Measurements from ENCODE around the gene RIMKLB.

Gene RIMKLB

DNA sequence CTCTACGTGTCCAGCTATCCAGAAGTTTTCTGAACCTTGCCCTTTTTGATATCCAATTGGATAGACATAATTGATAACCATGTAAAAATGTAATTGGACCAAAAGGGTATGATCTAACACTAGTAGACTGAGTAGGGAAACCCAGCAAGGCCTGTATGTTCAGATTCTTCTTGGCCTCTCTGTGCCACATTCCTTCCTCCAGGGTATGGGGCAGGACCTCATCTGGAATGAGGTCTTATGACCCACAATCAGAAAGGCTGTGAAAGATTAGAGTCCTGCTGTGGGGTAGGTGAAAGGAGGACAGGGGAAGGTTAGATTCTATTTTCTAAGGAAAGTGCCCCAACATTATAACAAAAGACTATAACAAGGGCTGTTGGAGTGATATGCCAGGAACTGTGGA is 73.3 kb downstream of the RIMKLB start:
- H3K27ac ChIP-seq (ENCODE audit: low read depth, low read length, poor library complexity, severe bottlenecking) = peak overlapping the region; percentile 78
- no peaks in the 10 kb centered on the region for H3K9me3 ChIP-seq (ENCODE audit: low read length)
- no peak overlapping the region for H3K4me3 ChIP-seq (ENCODE audit: low read depth, low read length, poor library complexity, severe bottlenecking)
- no peaks in the 10 kb centered on the region for H4K20me1 ChIP-seq (ENCODE audit: insufficient read depth, low read length)
- peaks cover 55% of the 10 kb centered on the region; the same call in 1 of the 2 replicates for H3K36me3 ChIP-seq (ENCODE audit: insufficient read depth, low read length)
- no peak overlapping the region for H3K4me2 ChIP-seq (ENCODE audit: low read length)
- H3F3A ChIP-seq (ENCODE audit: insufficient read depth, low read length) = 0 out of 2 replicates have a peak, but pooled peaks cover 4% of the 10 kb centered on the region
- no peak for TF ChIP-seq EZH2 (IDR thresholded peaks at IDR 0.05; ENCODE audit: borderline replicate concordance, low read length)
- TF ChIP-seq, protein P1, sequence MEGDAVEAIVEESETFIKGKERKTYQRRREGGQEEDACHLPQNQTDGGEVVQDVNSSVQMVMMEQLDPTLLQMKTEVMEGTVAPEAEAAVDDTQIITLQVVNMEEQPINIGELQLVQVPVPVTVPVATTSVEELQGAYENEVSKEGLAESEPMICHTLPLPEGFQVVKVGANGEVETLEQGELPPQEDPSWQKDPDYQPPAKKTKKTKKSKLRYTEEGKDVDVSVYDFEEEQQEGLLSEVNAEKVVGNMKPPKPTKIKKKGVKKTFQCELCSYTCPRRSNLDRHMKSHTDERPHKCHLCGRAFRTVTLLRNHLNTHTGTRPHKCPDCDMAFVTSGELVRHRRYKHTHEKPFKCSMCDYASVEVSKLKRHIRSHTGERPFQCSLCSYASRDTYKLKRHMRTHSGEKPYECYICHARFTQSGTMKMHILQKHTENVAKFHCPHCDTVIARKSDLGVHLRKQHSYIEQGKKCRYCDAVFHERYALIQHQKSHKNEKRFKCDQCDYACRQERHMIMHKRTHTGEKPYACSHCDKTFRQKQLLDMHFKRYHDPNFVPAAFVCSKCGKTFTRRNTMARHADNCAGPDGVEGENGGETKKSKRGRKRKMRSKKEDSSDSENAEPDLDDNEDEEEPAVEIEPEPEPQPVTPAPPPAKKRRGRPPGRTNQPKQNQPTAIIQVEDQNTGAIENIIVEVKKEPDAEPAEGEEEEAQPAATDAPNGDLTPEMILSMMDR (IDR thresholded peaks at IDR 0.05; ENCODE audit: low read length) = no peak
- no peaks in the 10 kb centered on the region for H3K9me2 ChIP-seq (ENCODE audit: low read depth, low read length)
- peaks cover 40% of the 10 kb centered on the region for H3K4me1 ChIP-seq (ENCODE audit: insufficient read depth, low read length, severe bottlenecking)
- H3K27me3 ChIP-seq (ENCODE audit: insufficient read depth, low read length) = no peaks in the 10 kb centered on the region
- H2AFZ ChIP-seq (ENCODE audit: low read length) = no peak overlapping the region
- H3K9ac ChIP-seq (ENCODE audit: low read length) = no peak overlapping the region
- H3K79me2 ChIP-seq (ENCODE audit: insufficient read depth, low read length) = no peaks in the 10 kb centered on the region

DNA sequence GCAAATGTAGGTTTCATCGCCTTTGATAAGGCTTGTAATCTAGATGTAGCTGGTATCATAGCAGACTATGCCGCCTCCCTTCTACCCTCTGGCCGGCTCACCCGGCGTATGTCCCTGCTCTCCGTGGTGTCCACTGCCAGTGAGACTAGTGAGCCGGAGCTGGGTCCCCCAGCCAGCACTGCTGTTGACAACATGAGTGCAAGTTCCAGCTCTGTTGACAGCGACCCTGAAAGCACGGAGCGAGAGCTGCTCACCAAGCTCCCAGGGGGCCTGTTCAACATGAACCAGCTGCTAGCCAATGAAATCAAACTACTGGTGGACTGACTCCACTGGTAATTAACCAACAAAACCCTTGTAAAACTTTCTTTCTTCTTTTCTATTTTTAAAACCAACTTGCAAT is 75.7 kb downstream of the RIMKLB start:
- Histone ChIP-seq H2AFZ (ENCODE audit: low read length) (no peak overlapping the region), H3K27ac (ENCODE audit: low read depth, low read length, poor library complexity, severe bottlenecking) (peak overlapping the region; percentile 78), H3K27me3 (ENCODE audit: insufficient read depth, low read length) (no peaks in the 10 kb centered on the region), H3K4me1 (ENCODE audit: insufficient read depth, low read length, severe bottlenecking) (peaks cover 40% of the 10 kb centered on the region), H3K4me2 (ENCODE audit: low read length) (peak overlapping the region; percentile 61), H4K20me1 (ENCODE audit: insufficient read depth, low read length) (no peaks in the 10 kb centered on the region), H3K9me2 (ENCODE audit: low read depth, low read length) (no peaks in the 10 kb centered on the region), H3K79me2 (ENCODE audit: insufficient read depth, low read length) (no peaks in the 10 kb centered on the region), H3F3A (ENCODE audit: insufficient read depth, low read length) (0 out of 2 replicates have a peak, but pooled peaks cover 4% of the 10 kb centered on the region), H3K4me3 (ENCODE audit: low read depth, low read length, poor library complexity, severe bottlenecking) (peak overlapping the region; percentile 34), H3K36me3 (ENCODE audit: insufficient read depth, low read length) (peaks cover 56% of the 10 kb centered on the region; the same call in 1 of the 2 replicates), H3K9me3 (ENCODE audit: low read length) (no peaks in the 10 kb centered on the region), H3K9ac (ENCODE audit: low read length) (peak overlapping the region; percentile 48; the same call in 1 of the 2 replicates)
- TF ChIP-seq, protein P1 (IDR thresholded peaks at IDR 0.05; ENCODE audit: low read length) = no peak
- no peak for TF ChIP-seq EZH2 (IDR thresholded peaks at IDR 0.05; ENCODE audit: borderline replicate concordance, low read length)

DNA sequence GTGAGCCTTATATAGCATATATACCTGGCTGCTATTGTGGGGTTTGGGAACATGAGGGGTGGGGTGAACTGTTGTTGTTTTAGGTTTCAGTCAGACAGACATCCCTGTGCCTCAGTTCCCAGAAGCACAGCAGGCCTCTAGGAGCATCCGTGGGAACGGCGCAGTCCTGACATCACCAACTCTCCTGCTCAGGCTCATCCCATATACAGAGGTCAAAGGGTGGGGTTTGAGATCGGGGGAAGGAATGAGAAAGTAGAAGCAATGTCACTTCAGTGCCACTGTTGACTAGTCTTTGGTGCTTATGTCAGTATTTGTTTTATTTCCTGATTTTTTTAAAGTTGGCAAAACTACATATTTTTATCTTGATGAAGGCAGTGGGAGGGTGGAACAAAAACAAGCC is 81.5 kb downstream of the RIMKLB start:
- no peak overlapping the region for H3K27ac ChIP-seq (ENCODE audit: low read depth, low read length, poor library complexity, severe bottlenecking)
- 0 out of 2 replicates have a peak, but pooled peaks cover 4% of the 10 kb centered on the region for H3F3A ChIP-seq (ENCODE audit: insufficient read depth, low read length)
- no peaks in the 10 kb centered on the region for H3K79me2 ChIP-seq (ENCODE audit: insufficient read depth, low read length)
- H2AFZ ChIP-seq (ENCODE audit: low read length) = no peak overlapping the region
- H3K9me3 ChIP-seq (ENCODE audit: low read length) = no peaks in the 10 kb centered on the region
- H3K4me1 ChIP-seq (ENCODE audit: insufficient read depth, low read length, severe bottlenecking) = peaks cover 5% of the 10 kb centered on the region
- no peak for TF ChIP-seq EZH2 (IDR thresholded peaks at IDR 0.05; ENCODE audit: borderline replicate concordance, low read length)
- TF ChIP-seq, protein P1 (IDR thresholded peaks at IDR 0.05; ENCODE audit: low read length) = no peak
- no peaks in the 10 kb centered on the region for H4K20me1 ChIP-seq (ENCODE audit: insufficient read depth, low read length)
- H3K4me2 ChIP-seq (ENCODE audit: low read length) = no peak overlapping the region
- H3K27me3 ChIP-seq (ENCODE audit: insufficient read depth, low read length) = no peaks in the 10 kb centered on the region
- no peak overlapping the region for H3K9ac ChIP-seq (ENCODE audit: low read length)
- peaks cover 58% of the 10 kb centered on the region; the same call in 1 of the 2 replicates for H3K36me3 ChIP-seq (ENCODE audit: insufficient read depth, low read length)
- H3K4me3 ChIP-seq (ENCODE audit: low read depth, low read length, poor library complexity, severe bottlenecking) = no peak overlapping the region
- no peaks in the 10 kb centered on the region for H3K9me2 ChIP-seq (ENCODE audit: low read depth, low read length)
